ENCODE data around the gene ETF1.
"Not testable (repeated sequence)": the region's sequence is repeated elsewhere in the genome, so short reads cannot be mapped to it uniquely, and the experiment has no call there.

The ETF1 gene

DNA sequence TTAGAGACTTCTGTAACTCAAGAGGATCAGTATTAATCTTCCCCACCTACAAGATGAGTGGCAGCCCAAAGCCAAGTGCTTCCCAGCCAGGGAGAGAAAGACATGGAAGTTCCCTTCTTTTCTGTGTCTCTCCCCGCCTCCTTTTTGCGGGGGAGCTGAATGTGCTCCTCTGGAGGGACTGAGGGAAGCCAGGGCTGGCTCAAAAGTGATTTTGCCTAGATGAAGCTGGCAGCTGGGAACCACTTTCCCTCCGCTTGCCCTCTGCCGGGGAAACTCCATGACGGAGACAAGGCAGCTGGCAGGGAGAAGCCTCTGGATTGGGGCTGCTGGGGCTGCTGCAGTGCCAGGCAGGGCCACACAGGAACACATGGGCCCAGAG is 53.4 kb downstream of the ETF1 start:
- DNase-seq = no peak

DNA sequence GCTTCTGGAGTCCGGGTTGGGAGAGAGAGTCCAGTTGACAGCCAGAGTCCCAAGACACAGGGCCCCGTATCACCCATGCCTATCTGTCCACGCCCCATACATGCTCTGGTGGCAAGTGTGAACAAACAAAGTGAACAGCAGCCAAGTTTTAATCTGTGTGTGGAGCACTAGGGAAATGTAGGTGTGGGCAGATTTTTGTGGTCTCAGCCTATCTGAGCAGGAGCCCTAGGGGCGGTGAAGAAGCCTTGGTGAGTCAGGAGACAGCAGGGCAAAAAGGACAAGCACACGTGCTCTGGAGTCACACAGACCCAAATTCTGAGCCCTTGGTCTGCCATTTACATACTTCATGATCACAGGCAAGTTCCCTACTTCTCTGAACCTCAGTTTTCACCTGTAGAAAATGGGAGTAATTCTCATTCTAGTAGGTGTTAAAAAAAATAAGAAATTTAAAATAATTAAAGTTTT is 54.5 kb downstream of the ETF1 start:
- peak in 1 of 2 donors; percentile 57 for DNase-seq

DNA sequence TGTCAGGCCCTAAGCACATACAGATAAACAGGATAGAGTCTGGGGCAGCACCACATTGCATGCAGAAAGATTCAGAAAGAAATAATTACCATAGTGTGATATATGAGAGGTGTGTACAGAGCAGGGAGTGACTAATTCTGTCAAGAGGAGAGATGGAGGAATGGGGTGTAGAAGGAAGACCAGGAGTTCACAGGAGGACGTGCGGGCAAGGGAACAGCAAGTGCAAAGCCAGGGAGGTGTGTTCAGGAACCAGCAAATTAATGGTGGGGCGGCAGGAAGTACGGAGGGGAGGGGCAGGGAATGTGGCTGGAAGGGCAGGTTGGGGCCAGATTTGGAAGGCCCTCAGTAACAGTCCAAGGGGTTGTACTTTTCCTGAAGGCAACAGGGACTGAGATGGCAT is 60.4 kb downstream of the ETF1 start:
- DNase-seq = no peak

- no peak for DNase-seq
Observed at GRCh38 chr5:138476918-138477317, 66.1 kb downstream of the ETF1 start.

GRCh38 chr5:138473151-138473550 is 69.9 kb downstream of the ETF1 start:
- not testable (repeated sequence) for DNase-seq

- DNase-seq = no peak
Observed at GRCh38 chr5:138472353-138472752, 70.7 kb downstream of the ETF1 start.

DNA sequence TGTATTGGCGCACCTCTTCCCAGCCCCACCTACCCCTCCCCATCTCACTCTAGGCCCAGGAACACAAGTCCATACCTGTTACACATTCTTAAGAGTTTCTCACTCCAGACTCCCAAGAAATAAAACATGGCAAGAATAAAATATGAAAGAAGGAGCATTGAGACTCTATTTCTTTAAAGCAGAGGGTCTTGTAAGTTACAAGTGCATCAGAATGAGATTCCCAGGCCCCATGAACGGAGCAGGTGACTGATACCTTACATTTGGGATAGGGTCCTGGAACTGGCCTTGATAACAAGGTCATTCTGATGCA is 72.0 kb downstream of the ETF1 start:
- DNase-seq = no peak

DNA sequence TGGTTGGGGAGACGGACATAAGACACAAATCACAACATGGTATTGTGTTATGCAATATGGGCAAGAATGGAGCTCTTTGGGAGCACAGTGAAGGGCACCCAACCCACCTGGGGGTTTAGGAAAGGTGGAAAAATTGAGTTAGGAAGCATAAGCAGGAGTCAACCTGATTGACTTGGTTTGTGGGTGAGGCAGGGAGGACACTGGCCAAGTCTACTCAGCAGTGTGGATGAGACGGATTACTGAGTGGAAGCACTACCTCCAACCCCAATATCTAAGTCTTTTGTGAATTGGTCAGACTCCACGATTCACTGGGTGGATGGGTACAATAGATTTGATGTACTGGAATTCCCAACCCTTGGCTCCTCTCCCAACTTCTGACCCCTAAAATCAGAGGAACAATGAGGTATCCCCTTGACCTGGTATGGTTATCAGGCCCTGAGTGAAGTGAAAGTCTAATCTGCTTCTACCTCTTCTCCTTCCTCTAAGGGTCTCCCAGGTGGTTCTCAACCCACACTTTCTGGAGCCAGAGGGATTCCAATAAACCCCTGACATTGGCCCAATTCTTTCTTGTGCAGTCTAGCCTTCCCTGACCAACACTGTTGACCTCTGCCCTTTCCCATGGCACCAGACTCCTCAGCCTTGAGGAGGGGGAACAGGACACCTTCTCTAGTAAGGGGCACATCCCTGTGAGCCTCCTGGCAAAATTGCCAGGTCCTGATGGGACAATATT is 72.5 kb downstream of the ETF1 start:
- DNase-seq = no peak

- no peak for DNase-seq
Observed at GRCh38 chr5:138469540-138470321, 73.3 kb downstream of the ETF1 start.

DNA sequence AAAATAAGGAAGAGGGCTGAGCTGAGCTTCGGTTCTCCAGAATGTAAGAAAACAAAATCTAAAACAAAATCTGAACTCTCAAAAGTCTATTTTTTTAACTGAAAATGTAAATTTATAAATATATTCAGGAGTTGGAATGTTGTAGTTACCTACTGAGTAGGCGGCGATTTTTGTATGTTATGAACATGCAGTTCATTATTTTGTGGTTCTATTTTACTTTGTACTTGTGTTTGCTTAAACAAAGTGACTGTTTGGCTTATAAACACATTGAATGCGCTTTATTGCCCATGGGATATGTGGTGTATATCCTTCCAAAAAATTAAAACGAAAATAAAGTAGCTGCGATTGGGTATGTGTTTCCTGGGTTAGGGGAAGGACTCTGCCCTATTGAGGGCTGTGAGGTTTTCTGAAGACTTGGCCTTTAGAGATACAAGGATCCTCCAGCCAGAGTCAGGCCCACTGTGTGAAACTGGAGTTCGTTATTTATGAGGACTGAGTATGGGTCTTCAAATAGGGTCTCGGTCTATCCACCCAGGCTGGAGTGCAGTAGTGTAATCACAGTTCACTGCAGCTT is 74.0 kb downstream of the ETF1 start:
- DNase-seq = no peak

DNA sequence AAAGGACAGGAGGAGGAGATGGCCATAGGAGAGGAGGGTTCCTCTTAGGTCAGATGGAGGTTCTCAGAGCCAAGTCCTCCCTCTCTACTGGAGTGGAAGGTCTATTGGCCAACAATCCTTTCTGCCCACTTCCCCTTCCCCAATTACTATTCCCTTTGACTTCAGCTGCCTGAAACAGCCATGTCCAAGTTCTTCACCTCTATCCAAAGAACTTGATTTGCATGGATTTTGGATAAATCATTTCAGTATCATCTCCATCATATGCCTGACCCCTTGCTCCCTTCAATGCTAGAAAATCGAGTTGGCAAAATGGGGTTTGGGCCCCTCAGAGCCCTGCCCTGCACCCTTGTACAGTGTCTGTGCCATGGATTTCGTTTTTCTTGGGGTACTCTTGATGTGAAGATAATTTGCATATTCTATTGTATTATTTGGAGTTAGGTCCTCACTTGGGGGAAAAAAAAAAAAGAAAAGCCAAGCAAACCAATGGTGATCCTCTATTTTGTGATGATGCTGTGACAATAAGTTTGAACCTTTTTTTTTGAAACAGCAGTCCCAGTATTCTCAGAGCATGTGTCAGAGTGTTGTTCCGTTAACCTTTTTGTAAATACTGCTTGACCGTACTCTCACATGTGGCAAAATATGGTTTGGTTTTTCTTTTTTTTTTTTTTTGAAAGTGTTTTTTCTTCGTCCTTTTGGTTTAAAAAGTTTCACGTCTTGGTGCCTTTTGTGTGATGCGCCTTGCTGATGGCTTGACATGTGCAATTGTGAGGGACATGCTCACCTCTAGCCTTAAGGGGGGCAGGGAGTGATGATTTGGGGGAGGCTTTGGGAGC is 74.7 kb downstream of the ETF1 start:
- DNase-seq = peak; percentile 65 to 70

GRCh38 chr5:138467711-138468132 is 75.3 kb downstream of the ETF1 start:
- no peak for DNase-seq

DNA sequence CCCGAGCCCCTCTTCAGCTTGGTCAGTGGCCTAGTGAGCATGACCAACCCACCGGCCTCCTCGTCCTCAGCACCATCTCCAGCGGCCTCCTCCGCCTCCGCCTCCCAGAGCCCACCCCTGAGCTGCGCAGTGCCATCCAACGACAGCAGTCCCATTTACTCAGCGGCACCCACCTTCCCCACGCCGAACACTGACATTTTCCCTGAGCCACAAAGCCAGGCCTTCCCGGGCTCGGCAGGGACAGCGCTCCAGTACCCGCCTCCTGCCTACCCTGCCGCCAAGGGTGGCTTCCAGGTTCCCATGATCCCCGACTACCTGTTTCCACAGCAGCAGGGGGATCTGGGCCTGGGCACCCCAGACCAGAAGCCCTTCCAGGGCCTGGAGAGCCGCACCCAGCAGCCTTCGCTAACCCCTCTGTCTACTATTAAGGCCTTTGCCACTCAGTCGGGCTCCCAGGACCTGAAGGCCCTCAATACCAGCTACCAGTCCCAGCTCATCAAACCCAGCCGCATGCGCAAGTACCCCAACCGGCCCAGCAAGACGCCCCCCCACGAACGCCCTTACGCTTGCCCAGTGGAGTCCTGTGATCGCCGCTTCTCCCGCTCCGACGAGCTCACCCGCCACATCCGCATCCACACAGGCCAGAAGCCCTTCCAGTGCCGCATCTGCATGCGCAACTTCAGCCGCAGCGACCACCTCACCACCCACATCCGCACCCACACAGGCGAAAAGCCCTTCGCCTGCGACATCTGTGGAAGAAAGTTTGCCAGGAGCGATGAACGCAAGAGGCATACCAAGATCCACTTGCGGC is 75.9 kb downstream of the ETF1 start:
- no peak for DNase-seq

DNA sequence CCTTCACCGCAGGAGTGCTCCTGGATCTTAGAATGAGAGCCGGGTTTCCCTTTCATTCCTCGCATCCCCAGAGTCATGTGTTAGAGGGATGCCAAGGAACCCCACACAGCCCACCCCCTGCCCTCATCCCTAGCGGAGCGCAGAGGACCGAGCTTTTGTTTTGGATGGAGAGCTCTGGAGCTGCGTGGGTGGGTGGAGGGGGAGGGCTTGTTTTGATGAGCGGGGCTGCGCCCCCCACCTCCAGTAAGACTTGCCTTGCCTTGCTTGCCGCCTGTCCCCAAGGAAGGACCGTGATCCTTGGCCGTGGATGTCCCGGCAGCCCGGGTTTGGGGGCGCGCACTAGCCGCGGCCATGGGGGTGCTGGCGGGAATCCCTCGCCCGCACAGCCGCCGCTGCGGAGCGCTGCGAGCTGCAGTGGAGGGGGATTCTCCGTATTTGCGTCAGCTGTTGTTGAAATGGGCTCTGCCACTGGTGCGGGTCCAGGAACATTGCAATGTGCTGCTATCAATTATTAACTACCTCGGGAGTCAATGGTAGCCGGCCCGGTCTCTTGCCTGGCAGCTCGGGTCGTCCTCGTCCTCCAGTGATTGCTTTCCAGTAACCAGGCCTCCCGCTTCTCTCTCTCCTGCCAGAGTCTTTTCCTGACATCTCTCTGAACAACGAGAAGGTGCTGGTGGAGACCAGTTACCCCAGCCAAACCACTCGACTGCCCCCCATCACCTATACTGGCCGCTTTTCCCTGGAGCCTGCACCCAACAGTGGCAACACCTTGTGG is 76.7 kb downstream of the ETF1 start:
- no peak for DNase-seq

DNA sequence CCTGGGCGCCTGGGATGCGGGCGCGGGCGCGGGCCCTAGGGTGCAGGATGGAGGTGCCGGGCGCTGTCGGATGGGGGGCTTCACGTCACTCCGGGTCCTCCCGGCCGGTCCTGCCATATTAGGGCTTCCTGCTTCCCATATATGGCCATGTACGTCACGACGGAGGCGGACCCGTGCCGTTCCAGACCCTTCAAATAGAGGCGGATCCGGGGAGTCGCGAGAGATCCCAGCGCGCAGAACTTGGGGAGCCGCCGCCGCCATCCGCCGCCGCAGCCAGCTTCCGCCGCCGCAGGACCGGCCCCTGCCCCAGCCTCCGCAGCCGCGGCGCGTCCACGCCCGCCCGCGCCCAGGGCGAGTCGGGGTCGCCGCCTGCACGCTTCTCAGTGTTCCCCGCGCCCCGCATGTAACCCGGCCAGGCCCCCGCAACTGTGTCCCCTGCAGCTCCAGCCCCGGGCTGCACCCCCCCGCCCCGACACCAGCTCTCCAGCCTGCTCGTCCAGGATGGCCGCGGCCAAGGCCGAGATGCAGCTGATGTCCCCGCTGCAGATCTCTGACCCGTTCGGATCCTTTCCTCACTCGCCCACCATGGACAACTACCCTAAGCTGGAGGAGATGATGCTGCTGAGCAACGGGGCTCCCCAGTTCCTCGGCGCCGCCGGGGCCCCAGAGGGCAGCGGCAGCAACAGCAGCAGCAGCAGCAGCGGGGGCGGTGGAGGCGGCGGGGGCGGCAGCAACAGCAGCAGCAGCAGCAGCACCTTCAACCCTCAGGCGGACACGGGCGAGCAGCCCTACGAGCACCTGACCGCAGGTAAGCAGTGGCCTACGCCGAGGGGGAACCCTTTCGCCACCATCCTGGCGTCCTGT is 77.5 kb downstream of the ETF1 start, which contains the start of gene EGR1:
Gene EGR1 (plus strand): TSS at position 219 of the 864 bp plus-strand sequence. CDS start 283 bp downstream, at position 502.
- peak; percentile 95 to 96 for DNase-seq

- peak; percentile 99 for DNase-seq
Observed at GRCh38 chr5:138464388-138465260, 78.4 kb downstream of the ETF1 start.

DNA sequence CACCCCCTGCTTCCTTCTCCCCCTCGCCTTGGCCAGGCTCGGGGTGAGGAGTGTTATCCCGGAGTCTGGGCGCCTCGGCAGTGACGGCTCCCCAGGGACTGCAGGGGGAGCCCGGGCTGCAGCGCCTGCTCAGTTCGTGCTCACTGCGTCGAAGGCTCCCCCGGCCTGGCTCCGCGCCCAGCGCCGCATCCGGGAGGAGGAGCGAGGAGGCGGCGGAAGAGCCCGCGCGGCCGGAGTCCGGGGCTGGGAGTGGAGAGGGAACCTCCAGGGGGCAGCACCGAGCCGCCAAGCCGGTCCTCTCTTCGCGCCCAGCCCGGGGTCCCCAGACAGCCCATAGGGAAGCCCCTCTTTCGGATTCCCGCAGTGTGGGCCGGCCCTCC is 79.0 kb downstream of the ETF1 start:
- DNase-seq = peak; percentile 96 to 97

GRCh38 chr5:138463419-138464007 is 79.5 kb downstream of the ETF1 start:
- no peak for DNase-seq
